Retinal pigment epithelial cell (primary cell): Measurements from ENCODE around the gene KCNT1.

Experiments used
- DNase-seq: peaks from one replicate; pipeline ENCODE4 v3.0.0-alpha.2; 2010; ENCODE audit warnings: low read depth
- H3K4me3 ChIP-seq: 2 replicates; pipeline ENCODE4 v1.5.1; 2011; ENCODE audit warnings: mild to moderate bottlenecking, low read length, control low read depth, moderate library complexity
- CTCF ChIP-seq: conservative IDR thresholded peaks from 2 replicates; pipeline ENCODE4 v1.5.1; 2011; ENCODE audit warnings: low read depth, low read length, control low read depth, inconsistent platforms

Gene KCNT1

GRCh38 chr9:135693771-135694170 lies 8.2 kb upstream of the KCNT1 start:
- H3K4me3 ChIP-seq, result no peak overlapping the region
- no peak for DNase-seq
- no peak for TF ChIP-seq CTCF

GRCh38 chr9:135694414-135694813 lies 7.6 kb upstream of the KCNT1 start:
- H3K4me3 ChIP-seq, result no peak overlapping the region
- TF ChIP-seq CTCF, result no peak
- DNase-seq, result no peak

- TF ChIP-seq CTCF, result no peak
- H3K4me3 ChIP-seq, result no peak overlapping the region
- DNase-seq, result no peak
Observed at GRCh38 chr9:135695036-135695435, 6.9 kb upstream of the KCNT1 start.

- no peak overlapping the region for H3K4me3 ChIP-seq
- no peak for DNase-seq
- TF ChIP-seq CTCF, result no peak
Observed at GRCh38 chr9:135695642-135696041, 6.3 kb upstream of the KCNT1 start.

GRCh38 chr9:135696446-135696845 lies 5.5 kb upstream of the KCNT1 start:
- DNase-seq, result no peak
- H3K4me3 ChIP-seq, result no peak overlapping the region
- no peak for TF ChIP-seq CTCF

GRCh38 chr9:135697226-135697625 lies 4.8 kb upstream of the KCNT1 start:
- no peak for TF ChIP-seq CTCF
- H3K4me3 ChIP-seq, result no peak overlapping the region
- no peak for DNase-seq

- no peak for DNase-seq
- no peak for TF ChIP-seq CTCF
- H3K4me3 ChIP-seq, result no peak overlapping the region
Observed at GRCh38 chr9:135698236-135698635, 3.7 kb upstream of the KCNT1 start.
